Fibroblast of skin of abdomen (primary cell): ENCODE measurements around the gene ZNF282. TPM values are rescaled to one million over a fixed set of nuclear protein-coding genes. Genes with fewer than 3 reads are reported as not detected.

ENCODE experiments used
- DNase-seq: peaks from one replicate; pipeline ENCODE4 v3.0.0-alpha.2; 2013
- polyA plus RNA-seq, 2 experiments: library from polyadenylated mRNA; unstranded; fragments of 120-200 nt; gene quantifications; one replicate each; pipeline ENCODE4 v1.2.1, GENCODE V29; 2013; ENCODE audit not compliant: insufficient read length in 2 of 2

ZNF282 gene
- polyA plus RNA-seq (2013, experiment 1 of 2; ENCODE audit: insufficient read length): 16.3 TPM
- polyA plus RNA-seq (2013, experiment 2 of 2; ENCODE audit: insufficient read length): 20.0 TPM

DNA sequence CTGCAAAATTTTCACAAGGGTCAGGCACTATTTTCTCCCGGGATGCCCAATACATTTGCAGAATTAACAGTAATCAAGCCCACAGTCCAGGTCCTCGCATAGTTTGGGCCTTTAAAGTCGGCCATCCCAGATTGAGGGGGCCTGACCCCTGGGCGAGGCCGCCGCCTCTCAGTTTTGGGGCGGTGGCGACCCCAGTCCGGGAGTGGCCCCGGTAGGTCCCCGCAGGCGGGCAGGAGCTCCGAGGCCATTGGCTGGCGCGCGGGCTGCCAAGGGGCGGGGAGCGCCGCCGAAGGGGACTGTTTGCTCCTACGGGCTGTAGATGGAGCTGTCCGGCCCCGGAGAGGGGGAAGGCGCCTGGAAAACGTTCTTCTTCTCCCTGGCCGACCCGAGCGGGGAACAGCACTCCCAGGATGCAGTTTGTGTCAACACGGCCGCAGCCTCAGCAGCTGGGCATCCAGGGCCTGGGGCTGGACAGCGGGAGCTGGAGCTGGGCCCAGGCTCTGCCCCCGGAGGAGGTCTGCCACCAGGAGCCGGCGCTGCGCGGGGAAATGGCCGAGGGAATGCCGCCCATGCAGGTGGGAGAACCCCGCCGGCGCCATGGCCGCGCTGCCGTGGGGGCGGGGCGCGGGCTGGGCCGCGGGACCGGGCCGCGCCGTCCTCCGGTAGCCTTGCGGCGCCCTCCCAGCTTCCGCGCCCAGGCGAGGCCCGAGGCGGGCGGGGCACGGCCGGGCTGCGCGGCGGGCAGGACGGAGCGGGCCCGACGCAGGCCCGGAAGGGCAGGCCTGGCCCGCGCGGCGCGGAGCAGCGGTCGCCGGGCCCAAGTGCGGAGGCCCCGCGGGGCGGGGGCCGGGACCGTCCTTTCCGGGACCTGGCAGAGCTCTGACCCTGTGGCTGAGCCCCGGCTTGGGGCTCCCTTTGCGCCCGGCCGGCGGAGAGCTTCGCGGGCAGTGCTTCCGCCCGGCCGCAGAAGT, at the start of gene ZNF282:
Gene ZNF282, plus strand, starts transcription at position 367 of the 971 bp plus-strand sequence. Its CDS starts 44 bp downstream, at position 411.
- DNase-seq: peak; percentile 88

DNA sequence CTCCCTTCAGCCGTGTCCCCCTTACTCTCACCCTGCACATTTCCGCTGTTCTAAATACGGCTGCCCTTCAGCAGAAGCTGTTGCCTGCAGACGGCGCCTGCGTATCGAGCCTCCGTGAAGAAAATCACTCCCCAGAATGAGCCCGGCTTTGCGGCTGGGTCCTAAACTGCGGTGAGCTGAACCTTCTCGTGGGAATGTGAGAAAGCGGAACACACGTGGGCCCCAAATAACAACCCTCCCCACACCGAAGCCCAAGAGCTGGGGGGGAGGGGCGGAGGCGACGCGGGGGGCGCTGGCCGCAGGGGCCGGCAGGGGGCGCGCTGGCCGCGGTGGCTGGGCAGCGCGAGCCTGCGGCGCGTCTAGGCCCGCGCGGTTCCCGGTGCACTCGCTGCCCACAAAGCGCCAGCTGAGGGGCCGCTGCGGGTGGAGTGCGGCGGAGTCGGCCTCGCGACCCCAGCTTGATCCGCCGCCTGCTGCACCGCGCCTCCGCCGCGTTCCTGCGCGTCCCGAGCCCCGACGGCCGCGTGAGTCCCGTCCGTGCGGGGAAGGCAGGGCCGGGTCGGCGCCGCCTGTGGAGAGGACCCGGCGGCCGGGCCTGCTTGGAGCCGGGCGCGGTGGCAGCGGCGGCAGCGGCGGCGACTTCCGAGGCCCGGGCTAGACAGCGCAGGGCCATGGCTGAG, 48.1 kb upstream of the ZNF282 start, which contains the start of gene ZNF398:
Gene ZNF398, plus strand, starts transcription at position 382 of the 680 bp plus-strand sequence. Its CDS starts 290 bp downstream, at position 672.
- DNase-seq: peak; percentile 80

DNA sequence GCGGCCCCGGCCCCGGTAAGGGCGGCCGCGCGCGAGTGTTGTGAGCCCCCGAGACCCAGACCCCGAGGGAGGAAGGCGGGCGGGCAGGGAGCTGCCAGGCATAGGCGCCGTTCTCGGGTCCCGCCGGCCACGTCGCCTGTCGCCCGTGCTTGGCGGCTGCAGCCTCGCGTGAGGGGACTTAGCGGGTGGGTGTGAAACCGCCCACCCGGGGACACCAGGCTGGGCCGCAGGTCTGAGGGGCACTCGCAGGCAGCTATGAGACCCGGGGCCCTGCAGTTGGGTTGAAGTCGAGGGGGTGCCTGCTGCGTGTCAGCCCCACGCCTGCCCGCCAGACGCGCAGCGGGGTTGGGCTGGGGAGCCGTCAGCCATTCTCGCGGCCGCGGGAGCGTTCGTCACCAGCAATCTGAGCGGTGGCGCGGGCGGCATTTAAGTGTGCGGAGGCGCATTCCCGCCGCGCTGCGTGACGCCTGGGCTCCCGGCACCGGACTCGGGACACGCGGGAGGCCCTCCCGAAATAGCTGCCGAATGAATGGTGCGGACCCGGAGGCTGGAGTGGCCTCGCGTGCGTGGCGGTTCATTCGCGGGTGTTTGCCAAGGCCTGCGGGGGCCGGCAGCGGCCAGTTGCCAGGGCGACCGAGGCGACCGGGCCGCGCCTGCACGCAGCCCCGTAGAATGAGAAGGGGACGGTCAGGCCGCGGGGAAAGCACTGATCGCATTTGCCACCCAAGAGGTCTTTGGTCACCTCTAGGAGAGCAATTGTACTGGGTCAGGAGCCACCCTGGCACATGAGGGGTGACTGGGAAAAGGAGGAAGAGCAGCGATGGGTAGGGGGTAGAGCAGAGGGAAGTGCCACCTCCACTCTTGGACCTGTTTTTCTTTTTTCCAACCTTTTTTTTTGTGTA, 47.3 kb upstream of the ZNF282 start:
- peak; percentile 39 for DNase-seq

DNA sequence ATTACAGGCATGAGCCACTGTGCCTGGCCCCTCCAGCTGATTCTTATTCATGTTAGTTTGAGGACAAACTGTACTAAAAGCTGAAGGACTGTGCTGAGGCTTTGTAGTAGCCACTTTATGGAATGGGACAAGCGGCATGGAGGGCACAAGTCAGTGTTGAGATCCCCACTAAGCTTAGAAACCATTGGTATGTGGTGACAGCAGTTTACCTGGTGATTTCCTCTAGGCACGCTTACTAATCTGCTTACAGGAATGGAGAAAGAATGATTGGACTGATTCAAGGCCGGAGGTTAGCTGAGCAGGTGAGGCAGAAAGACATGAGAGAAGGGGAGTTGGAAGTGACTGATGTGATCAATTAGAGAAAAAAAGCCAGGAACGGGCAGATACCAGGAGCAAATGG, 44.4 kb upstream of the ZNF282 start:
- DNase-seq: no peak

DNA sequence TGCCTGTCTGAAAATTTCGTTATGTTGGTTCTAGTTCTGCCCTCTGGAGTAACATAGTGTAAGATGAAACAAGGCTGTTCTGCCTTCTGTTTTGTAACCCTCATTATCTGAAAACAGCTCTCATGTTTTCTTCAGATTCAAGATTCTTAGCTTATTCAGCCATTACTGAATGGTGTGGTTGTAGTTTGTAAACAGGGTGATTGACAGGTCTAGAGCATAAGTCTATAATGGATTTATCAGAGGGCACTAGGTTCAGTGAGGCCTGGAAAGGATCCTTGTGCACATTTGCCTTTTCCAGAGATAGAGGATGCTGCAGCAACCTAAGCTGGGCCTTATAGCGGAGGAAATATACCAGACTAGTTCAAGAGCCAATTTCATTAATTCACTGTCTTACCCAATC, 42.0 kb upstream of the ZNF282 start:
- DNase-seq: no peak

DNA sequence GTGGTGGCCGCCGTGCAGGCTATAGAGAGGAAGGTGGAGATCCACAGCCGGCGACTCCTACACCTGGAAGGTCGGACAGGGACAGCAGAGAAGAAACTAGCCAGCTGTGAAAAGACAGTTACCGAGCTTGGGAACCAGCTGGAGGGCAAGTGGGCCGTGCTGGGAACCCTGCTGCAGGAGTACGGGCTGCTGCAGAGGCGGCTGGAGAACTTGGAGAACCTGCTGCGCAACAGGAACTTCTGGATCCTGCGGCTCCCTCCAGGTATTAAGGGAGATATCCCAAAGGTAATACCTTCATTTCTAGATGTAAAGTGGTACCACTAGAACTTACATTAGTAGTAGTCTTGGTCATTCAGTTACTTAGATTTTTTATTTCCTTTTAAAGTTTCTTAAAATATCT, 41.3 kb upstream of the ZNF282 start:
- DNase-seq: no peak

DNA sequence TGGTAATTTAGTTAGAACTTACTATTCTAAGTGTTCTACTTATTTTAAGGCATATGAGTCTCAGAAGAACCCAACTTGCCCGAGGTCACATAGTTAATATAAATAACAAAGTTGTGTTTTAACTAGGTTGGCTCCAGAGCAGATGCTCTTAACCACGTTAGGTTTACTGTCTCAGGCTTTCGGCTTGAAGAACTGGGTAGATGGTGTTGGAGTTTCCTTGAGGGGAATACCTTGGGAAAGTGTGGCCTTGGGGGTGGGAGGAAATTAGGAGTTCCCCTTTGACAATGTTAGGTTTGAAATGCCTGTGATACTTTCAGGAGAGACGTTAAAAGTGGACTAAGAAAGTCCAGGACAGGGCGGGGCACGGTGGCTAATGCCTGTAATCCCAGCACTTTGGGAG, 38.4 kb upstream of the ZNF282 start:
- DNase-seq: no peak

DNA sequence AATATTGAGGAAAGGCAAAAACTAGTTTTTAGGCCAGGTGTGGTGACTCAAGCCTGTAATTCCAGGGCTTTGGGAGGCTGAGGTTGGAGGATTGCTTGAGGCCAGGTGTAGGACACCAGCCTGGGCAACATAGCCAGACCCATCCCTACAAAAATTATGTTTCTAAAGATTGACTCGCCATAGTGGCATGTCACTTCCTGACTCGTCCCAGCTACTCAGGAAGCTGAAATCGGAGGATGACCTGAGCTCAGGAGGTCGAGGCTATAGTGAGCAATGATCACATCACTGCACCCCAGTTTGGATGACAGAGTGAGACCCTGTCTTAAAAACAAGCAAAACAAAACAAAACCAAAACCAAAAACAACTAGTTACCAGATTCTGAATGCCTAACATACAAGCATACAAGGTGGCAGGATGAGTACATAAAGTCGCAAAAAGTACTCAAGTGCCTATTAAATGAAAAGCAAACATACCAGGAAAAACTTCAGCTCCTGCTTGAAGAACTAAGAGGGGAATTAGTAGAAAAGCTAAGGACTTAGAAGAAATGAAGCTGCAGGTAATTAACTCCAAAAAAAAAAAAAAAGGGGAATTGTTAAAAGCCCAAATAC, 34.0 kb upstream of the ZNF282 start:
- peak; percentile 25 for DNase-seq

DNA sequence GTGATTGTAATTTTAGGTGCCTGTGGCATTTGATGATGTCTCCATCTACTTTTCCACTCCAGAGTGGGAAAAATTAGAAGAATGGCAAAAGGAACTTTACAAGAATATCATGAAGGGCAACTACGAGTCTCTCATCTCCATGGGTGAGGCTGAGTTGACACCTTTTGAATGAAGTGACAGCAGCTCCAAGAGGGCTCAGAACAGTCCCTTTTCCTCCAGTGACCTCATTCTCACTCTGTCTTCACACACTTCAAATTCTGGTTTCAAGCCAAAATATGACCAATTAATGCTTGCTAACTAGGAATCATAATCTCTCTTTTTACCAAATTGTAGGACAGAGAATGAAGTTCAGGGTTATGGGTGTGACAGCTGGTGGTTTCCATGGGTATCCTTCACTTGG, 29.2 kb upstream of the ZNF282 start:
- DNase-seq: no peak

DNA sequence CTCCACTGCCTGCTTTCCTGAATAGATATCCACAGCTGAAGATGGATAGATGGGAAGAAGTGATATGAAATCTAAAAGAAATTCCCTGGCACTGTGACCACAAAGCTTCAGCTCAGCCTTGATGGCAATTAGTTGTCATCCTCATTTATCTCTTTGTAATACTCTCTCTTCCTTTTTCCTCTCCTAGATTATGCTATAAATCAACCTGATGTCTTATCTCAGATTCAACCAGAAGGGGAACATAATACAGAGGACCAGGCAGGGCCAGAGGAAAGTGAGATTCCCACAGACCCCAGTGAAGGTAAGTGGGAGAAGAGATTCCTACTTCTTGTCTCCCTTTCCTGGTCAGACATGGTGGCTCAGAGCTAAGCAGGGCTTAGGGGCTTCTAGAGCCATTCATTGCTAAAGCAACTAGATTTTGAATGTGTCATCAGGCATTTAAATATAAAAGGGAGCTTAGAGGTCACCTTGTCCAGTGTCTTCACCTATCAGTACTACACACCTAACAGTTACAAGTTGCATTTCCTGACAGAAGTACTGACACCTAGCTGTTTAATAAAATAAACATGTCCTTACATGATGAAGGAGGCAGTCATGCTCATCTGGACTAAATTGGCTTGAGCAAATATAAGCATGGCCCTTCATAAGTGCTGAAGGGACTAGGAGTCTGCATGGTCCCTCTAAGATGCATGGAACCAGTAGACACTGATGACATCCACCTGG, 28.6 kb upstream of the ZNF282 start:
- no peak for DNase-seq

DNA sequence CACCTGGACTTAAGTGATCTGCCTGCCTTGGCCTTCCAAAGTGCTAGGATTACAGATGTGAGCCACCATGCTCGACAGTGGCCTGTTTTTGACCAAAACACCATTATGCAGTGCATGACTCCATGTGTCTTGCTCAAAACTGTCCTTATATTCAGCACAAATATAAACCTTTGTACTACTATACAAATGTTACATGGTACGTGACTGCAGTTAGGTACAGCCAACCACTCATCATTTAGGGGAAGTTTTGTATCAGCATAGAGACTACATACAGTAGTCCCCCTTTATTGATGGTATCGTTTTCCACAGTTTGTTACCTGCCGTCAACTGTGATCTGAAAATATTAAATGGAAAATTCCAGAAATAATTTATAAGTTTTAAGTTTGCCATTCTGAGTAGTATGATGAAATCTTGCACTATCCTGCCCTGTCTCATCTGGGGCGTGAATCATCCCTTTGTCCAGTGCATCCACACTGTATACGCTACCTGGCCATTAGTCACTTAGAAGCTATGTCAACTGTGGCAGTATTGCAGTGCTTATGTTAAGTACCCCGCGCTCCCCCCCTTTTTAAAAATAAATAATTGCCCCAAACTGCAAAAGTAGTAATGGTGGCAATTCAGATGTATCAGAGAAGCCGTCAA, 23.3 kb upstream of the ZNF282 start:
- peak; percentile 47 for DNase-seq

DNA sequence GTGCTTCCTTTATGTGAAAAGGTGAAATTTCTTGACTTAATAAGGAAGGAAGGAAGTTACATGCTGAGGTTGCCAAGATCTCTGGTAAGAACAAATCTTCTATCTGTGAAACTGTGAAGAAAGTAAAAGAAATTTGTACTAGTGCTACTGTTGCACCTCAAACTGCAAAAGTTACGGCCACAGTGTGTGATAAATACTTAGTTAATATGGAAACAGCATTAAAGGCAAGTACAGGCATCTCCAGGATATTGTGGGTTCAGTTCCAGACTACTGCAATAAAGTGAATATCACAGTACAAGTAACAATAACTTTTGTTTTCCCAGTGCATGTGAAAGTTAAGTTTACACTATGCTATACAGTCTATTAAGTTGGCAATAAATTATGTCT, 22.8 kb upstream of the ZNF282 start:
- no peak for DNase-seq

DNA sequence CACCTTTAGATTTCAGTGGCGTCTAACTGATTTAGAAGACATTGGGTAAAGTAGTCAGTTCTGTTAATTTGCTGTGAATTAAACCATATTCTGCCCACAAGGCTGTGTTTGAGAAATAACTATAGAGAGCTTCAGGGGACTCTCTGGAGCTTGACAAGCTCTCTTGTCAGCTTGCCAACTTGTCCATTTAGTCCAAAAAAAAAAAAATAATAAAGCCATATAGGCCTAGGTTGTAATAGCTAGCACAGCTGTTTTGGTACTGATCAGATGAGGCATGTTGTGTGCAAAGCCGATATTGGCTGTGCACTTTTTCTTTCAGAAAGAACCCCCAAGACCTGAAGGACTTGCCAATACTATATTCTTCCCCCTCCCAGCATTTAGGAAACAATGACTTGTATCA, 20.2 kb upstream of the ZNF282 start:
- no peak for DNase-seq

DNA sequence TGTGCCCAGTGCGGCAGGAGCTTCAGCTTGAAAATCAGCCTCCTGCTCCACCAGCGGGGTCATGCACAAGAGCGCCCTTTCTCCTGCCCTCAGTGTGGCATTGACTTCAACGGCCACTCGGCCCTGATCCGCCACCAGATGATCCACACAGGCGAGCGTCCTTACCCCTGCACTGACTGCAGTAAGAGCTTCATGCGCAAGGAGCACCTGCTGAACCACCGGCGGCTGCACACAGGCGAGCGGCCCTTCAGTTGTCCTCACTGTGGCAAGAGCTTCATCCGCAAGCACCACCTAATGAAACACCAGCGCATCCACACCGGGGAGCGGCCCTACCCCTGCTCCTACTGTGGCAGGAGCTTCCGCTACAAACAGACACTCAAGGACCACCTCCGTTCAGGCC, 16.1 kb upstream of the ZNF282 start:
- DNase-seq: no peak

DNA sequence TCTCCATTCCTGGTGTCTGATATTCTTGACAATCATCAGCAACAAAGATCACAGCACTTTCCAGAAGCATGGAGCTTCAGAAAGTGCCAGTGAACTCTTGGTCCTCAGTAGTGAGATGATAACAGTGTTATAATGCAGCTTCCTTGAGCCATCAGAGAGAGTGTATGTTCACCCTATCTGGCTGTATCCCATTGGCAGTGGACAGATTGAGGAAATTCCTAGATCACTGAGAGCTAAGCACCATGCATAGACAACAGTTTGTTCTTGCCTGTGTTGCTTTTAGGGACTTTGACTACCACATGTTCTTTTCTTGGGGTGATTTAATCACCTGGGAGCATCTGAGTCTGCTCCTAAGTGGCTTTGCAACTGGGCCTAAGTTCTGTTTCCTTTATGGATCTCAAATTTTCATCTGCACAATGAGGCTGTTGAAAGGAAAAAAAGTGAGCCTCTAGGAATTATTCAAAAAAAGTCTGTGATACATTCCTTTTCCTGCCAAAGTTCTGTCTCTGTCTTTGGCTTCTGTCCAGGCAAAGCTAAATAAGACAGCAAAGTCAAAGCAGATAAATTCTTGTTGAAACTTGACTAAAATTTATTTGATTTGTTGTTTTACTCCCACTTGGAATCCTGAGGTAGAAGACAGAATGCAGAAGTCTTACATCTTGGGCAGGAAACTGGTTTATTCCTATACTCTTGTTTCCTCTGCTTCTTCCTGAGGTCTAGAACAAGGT, 14.5 kb upstream of the ZNF282 start:
- DNase-seq: peak; percentile 13

DNA sequence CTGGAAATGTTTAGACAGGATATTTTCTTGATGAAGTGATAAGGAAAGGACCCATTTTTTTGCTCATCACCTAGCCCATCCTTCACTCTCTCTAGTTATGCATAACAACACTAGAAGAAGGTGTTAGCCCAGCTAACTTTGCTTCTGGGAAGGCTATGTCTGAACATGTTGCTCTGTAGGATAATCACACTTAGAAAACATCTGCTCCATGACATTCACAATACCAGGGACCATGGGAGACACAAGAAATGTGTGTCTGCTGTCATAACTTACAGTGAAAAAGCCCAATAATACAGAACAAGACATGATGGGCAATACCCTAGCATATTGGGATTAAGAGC, 13.9 kb upstream of the ZNF282 start:
- DNase-seq: no peak

DNA sequence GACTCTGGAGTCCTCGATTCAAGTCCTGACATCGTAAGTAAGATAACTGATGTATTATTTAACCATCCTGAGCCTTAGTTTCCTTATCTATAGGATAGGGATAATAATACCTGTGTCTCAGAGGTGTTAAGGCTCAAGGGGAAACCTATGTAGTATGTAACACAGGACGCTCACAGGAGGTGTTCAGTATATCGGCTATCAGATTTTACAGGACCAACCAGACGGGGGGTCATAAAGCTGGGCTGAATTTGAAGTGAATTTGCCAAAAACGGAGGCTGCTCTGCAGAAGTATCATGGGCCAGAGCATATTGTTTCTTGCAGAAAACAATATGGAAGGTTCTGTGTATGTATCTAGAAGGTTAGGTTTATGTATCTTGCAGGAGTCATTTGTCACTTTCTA, 11.1 kb upstream of the ZNF282 start:
- no peak for DNase-seq

DNA sequence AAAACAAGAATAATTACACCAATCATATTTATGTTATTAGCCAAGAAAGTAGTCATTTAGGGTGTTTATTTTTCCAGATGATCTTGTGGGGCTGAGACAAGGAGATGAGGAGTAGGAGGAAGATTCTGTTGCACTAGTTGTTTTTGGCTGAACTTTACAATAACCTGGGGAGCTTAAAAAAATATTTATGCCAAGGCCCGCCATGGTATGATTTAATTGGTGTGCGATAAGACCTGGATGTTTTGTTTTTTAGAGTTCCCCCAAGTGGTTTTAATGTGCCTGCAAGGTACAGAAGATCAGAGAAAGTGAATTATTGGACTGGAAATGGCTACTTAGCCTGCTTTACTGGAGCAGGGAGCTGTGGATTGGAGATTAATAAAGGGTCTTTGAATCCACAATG, 7.1 kb upstream of the ZNF282 start:
- DNase-seq: no peak

DNA sequence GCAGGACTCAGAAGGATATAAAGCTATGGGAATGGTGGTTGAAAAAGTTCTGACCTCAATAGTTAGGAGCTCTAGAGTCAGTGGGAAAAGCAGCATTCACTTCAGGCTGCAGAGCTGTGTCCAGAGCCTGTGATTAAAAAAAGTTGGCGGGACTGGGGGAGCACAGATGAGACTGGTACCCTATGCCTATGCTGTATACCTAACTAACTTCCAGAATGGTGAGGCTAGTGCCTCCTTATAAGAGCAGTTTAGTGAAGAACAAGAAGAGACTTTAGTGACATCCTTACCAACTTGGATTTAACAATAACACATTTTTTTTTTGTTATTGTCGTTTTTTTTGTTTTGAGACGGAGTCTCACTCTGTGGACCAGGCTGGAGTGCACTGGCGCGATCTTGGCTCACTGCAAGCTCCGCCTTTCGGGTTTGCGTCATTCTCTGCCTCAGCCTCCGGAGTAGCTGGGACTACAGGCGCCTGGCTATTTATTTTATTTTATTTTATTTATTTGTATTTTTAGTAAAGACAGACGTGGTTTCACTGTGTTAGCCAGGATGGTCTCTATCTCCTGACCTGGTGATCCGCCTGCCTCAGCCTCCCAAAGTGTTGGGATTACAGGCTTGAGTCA, 6.6 kb upstream of the ZNF282 start:
- no peak for DNase-seq

DNA sequence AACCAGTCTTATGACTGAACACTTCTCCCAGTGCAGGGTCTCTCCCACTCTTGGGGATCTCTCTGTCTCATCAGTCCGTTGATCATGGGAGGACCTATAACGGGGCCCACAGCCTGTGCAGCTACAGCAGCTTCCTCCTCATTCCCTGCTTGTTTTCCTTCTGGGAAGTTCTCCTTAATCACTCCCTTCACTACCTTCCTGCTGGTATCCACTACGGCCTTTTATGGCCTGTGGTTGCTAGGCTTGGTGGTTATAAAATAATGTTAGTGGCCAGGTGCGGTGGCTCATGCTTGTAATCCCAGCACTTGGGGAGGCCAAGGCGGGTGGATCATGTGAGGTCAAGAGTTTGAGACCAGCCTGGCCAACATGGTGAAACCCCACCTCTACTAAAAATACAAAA, 3.5 kb upstream of the ZNF282 start:
- no peak for DNase-seq
